AG09309 (cell line): ENCODE data around the gene GLG1.

ENCODE experiments used
- DNase-seq: peaks from one replicate; pipeline ENCODE4 v3.0.0-alpha.2; 2010; ENCODE audit warnings: low read depth
- H3K4me3 ChIP-seq: 2 replicates; pipeline ENCODE4 v1.5.1; 2011; ENCODE audit warnings: mild to moderate bottlenecking, low read depth, low read length, moderate library complexity; ENCODE audit not compliant: control insufficient read depth
- CTCF ChIP-seq: IDR thresholded peaks from 2 replicates; pipeline ENCODE4 v1.5.1; 2011; ENCODE audit warnings: mild to moderate bottlenecking, low read depth, low read length, inconsistent platforms; ENCODE audit not compliant: insufficient read depth, control insufficient read depth; ENCODE audit errors: missing control alignments

Gene GLG1

GRCh38 chr16:74586948-74587347 lies 20.0 kb downstream of the GLG1 start:
- DNase-seq: no peak
- H3K4me3 ChIP-seq: no peak overlapping the region
- no peak for TF ChIP-seq CTCF

- DNase-seq: no peak
- H3K4me3 ChIP-seq: no peak overlapping the region
- TF ChIP-seq CTCF: no peak
These were observed 21.0 kb downstream of the GLG1 start for GRCh38 chr16:74585846-74586443.

- H3K4me3 ChIP-seq: no peak overlapping the region
- no peak for DNase-seq
- no peak for TF ChIP-seq CTCF
These were observed 22.8 kb downstream of the GLG1 start for GRCh38 chr16:74583926-74584666.

GRCh38 chr16:74582970-74583369 lies 23.9 kb downstream of the GLG1 start:
- TF ChIP-seq CTCF: no peak
- no peak for DNase-seq
- H3K4me3 ChIP-seq: no peak overlapping the region

- DNase-seq: no peak
- TF ChIP-seq CTCF: no peak
- no peak overlapping the region for H3K4me3 ChIP-seq
These were observed 26.1 kb downstream of the GLG1 start for GRCh38 chr16:74580833-74581232.

GRCh38 chr16:74578838-74579237 lies 28.1 kb downstream of the GLG1 start:
- TF ChIP-seq CTCF: no peak
- no peak overlapping the region for H3K4me3 ChIP-seq
- no peak for DNase-seq
